Astrocyte of the spinal cord (primary cell): ENCODE data around the gene LPP.

Experiments
- DNase-seq: peaks from one replicate; pipeline ENCODE4 v3.0.0; 2011; ENCODE audit warnings: low read depth, low spot score
- H3K4me3 ChIP-seq: 2 replicates; pipeline ENCODE4 v1.5.1; 2011; ENCODE audit warnings: low read depth, mild to moderate bottlenecking, low read length, moderate library complexity
- CTCF ChIP-seq: IDR thresholded peaks from 2 replicates; pipeline ENCODE4 v1.5.1; 2012; ENCODE audit warnings: low read depth, mild to moderate bottlenecking, low read length, inconsistent platforms
- in situ Hi-C: cut with HindIII; loops from 2 replicates; pipeline ENCODE4 v1.10.0; 2017; ENCODE audit warnings: low sequenced_read_pairs

Gene LPP

GRCh38 chr3:188908002-188908850 is 754.3 kb downstream of the LPP start:
- H3K4me3 ChIP-seq: no peak overlapping the region
- no peak for TF ChIP-seq CTCF
- in situ Hi-C loops: no loop called here
- DNase-seq: no peak

- TF ChIP-seq CTCF: no peak
Measured at GRCh38 chr3:188911026-188911850, 757.3 kb downstream of the LPP start.

GRCh38 chr3:188913084-188913483 is 759.1 kb downstream of the LPP start:
- no peak overlapping the region for H3K4me3 ChIP-seq
- in situ Hi-C loops: no loop called here
- TF ChIP-seq CTCF: no peak
- no peak for DNase-seq

More at GRCh38 chr3:188911026-188911850, 757.3 kb downstream of the LPP start:
- H3K4me3 ChIP-seq: no peak overlapping the region
- DNase-seq: no peak
- in situ Hi-C loops: no loop called here

GRCh38 chr3:188914552-188914951 is 760.6 kb downstream of the LPP start:
- in situ Hi-C loops: no loop called here
- H3K4me3 ChIP-seq: no peak overlapping the region
- peak; percentile 64 for DNase-seq
- no peak for TF ChIP-seq CTCF

GRCh38 chr3:188915127-188915526 is 761.2 kb downstream of the LPP start:
- no peak for TF ChIP-seq CTCF
- H3K4me3 ChIP-seq: no peak overlapping the region
- DNase-seq: peak; percentile 32
- in situ Hi-C loops: no loop called here

- no peak overlapping the region for H3K4me3 ChIP-seq
- TF ChIP-seq CTCF: no peak
- in situ Hi-C loops: no loop called here
- no peak for DNase-seq
Measured at GRCh38 chr3:188916934-188917401, 763.0 kb downstream of the LPP start.
